ENCODE results near the gene CLK3.
A peak's percentile ranks its signal among the peaks of the same experiment; 100 is the strongest.
"Not testable (repeated sequence)": the region's sequence is repeated elsewhere in the genome, so short reads cannot be mapped to it uniquely, and the experiment has no call there.

Gene CLK3
- 197 to 227 reads per million in 2 donors for total RNA-seq

- DNase-seq: peak; percentile 87 to 98 (median 92)
These were observed at the start of gene CLK3 for GRCh38 chr15:74615508-74616365. TSS of gene CLK3 (plus strand) at chr15:74615836. CDS start at chr15:74619197, 3,361 bp downstream.

- no peak for DNase-seq
These were observed 47.0 kb upstream of the CLK3 start for GRCh38 chr15:74568594-74568993.

GRCh38 chr15:74569731-74570070 is 45.9 kb upstream of the CLK3 start:
- DNase-seq: no peak

GRCh38 chr15:74571191-74571590 is 44.4 kb upstream of the CLK3 start:
- no peak for DNase-seq

GRCh38 chr15:74573987-74574386 is 41.6 kb upstream of the CLK3 start:
- DNase-seq: no peak

- no peak for DNase-seq
These were observed 37.1 kb upstream of the CLK3 start for GRCh38 chr15:74578496-74578994.

GRCh38 chr15:74579001-74579400 is 36.6 kb upstream of the CLK3 start:
- no peak for DNase-seq

GRCh38 chr15:74580538-74581350 is 34.9 kb upstream of the CLK3 start:
- peak in 1 of 5 experiments; percentile 45 for DNase-seq

GRCh38 chr15:74584204-74584603 is 31.4 kb upstream of the CLK3 start:
- no peak for DNase-seq

- DNase-seq: no peak
These were observed 30.9 kb upstream of the CLK3 start for GRCh38 chr15:74584779-74585178.

GRCh38 chr15:74585191-74585590 is 30.4 kb upstream of the CLK3 start:
- DNase-seq: no peak

GRCh38 chr15:74585857-74586256 is 29.8 kb upstream of the CLK3 start:
- no peak for DNase-seq

- no peak for DNase-seq
These were observed 25.8 kb upstream of the CLK3 start for GRCh38 chr15:74589826-74590225.

GRCh38 chr15:74592222-74592621 is 23.4 kb upstream of the CLK3 start:
- no peak for DNase-seq

- no peak for DNase-seq
These were observed 22.5 kb upstream of the CLK3 start for GRCh38 chr15:74593122-74593521.

GRCh38 chr15:74594455-74594854 is 21.2 kb upstream of the CLK3 start:
- no peak for DNase-seq

GRCh38 chr15:74595271-74595670 is 20.4 kb upstream of the CLK3 start:
- no peak for DNase-seq

GRCh38 chr15:74596736-74597135 is 18.9 kb upstream of the CLK3 start:
- not testable (repeated sequence) for DNase-seq

GRCh38 chr15:74597146-74597705 is 18.4 kb upstream of the CLK3 start:
- DNase-seq: not testable (repeated sequence)

GRCh38 chr15:74598126-74598842 is 17.4 kb upstream of the CLK3 start:
- DNase-seq: peak; percentile 73 to 89 (median 82)

GRCh38 chr15:74599156-74599555 is 16.5 kb upstream of the CLK3 start:
- no peak for DNase-seq

GRCh38 chr15:74603026-74603788 is 12.4 kb upstream of the CLK3 start:
- DNase-seq: no peak
